Loucy (cell line): ENCODE results near the gene EXOC3L1.

Experiments
- H2AFZ ChIP-seq: fragments of 200-600 bp; sonication (generic); 2 replicates; pipeline ENCODE4 v1.6.0; 2016; ENCODE audit warnings: antibody characterized with exemption, mild to moderate bottlenecking, low read length, moderate library complexity
- H3F3A ChIP-seq: fragments of 200-600 bp; 2 replicates; pipeline ENCODE4 v1.6.0; 2016; ENCODE audit warnings: antibody characterized with exemption, low read depth, mild to moderate bottlenecking
- H3K27me3 ChIP-seq: fragments of 200-600 bp; sonication (generic); 2 replicates; pipeline ENCODE4 v1.6.1; 2014; ENCODE audit warnings: low read length, mild to moderate bottlenecking; ENCODE audit not compliant: insufficient read depth, poor library complexity, severe bottlenecking
- H3K36me3 ChIP-seq: fragments of 200-600 bp; sonication (generic); 2 replicates; pipeline ENCODE4 v1.6.1; 2016; ENCODE audit warnings: low read length; ENCODE audit not compliant: insufficient read depth
- H3K4me1 ChIP-seq: fragments of 200-600 bp; sonication (generic); 2 replicates; pipeline ENCODE4 v1.5.1; 2014; ENCODE audit warnings: low read length, mild to moderate bottlenecking; ENCODE audit not compliant: insufficient read depth, poor library complexity, severe bottlenecking
- H3K4me2 ChIP-seq: fragments of 200-600 bp; sonication (generic); 2 replicates; pipeline ENCODE4 v1.6.0; 2014; ENCODE audit warnings: antibody characterized with exemption, low read length, low read depth, mild to moderate bottlenecking; ENCODE audit not compliant: poor library complexity, severe bottlenecking
- H3K4me3 ChIP-seq: fragments of 200-600 bp; sonication (generic); 2 replicates; pipeline ENCODE4 v1.5.1; 2014; ENCODE audit warnings: low read length, mild to moderate bottlenecking, mixed read lengths; ENCODE audit not compliant: poor library complexity, severe bottlenecking
- H3K79me2 ChIP-seq: fragments of 200-600 bp; sonication (generic); 2 replicates; pipeline ENCODE4 v1.6.1; 2014; ENCODE audit warnings: low read length; ENCODE audit not compliant: insufficient read depth
- H3K9ac ChIP-seq: fragments of 200-600 bp; sonication (generic); 2 replicates; pipeline ENCODE4 v1.6.0; 2014; ENCODE audit warnings: mild to moderate bottlenecking, low read depth, low read length, moderate library complexity; ENCODE audit not compliant: poor library complexity, severe bottlenecking
- H3K9me2 ChIP-seq: fragments of 200-600 bp; sonication (generic); replicated peaks from 2 replicates; pipeline ENCODE4 v1.6.1; 2016; ENCODE audit warnings: low read depth, low read length, mixed read lengths
- H3K9me3 ChIP-seq: fragments of 200-600 bp; sonication (generic); 2 replicates; pipeline ENCODE4 v1.6.1; 2014; ENCODE audit warnings: mild to moderate bottlenecking, antibody characterized with exemption, low read length, low read depth; ENCODE audit not compliant: insufficient read depth
- H4K20me1 ChIP-seq: fragments of 200-600 bp; sonication (generic); 2 replicates; pipeline ENCODE4 v1.6.0; 2014; ENCODE audit warnings: antibody characterized with exemption, low read length, mild to moderate bottlenecking; ENCODE audit not compliant: insufficient read depth, poor library complexity, severe bottlenecking
- EZH2phosphoT487 ChIP-seq: fragments of 200-600 bp; IDR thresholded peaks from 2 replicates; pipeline ENCODE4 v1.6.1; 2018; ENCODE audit warnings: antibody characterized with exemption, mild to moderate bottlenecking, moderate library complexity, borderline replicate concordance
- TF ChIP-seq, protein P1 (sequence below): fragments of 200-600 bp; sonication (generic); conservative IDR thresholded peaks from 2 replicates; pipeline ENCODE4 v1.5.1; 2014; ENCODE audit warnings: mild to moderate bottlenecking, antibody characterized with exemption, low read length

Gene EXOC3L1

DNA sequence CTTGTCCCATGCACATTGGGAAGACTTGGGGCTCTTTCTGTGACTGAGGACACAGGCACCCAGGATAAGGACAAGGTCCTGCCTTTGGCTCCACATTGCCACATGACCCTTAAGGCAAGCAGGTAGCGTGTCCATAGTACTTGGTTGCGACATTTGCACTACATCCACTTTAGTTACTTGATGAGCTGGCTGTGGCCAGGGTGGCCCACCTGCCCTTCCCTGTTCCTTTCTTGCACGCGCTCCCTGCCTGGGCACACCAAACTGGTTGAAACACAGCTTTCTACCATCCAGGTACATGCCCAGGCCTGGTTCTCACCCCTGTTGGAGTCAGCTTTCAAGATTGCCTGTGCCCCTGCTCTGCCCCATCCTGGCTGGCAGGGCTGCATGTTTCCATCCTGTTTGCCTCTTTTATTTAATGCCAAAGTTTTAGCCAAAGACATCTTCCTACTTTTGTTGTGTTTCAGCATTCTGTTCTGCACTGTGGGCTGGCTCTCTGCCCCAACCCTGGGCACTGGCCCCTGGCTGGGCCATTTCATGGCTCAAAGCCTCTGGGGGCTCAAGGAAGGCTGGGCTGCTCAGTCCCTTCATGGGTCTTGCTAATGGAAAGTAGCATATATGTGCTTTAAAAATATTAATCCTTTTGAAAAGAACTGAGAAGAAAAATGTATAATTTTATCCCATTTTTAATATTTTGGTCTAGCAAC lies 42.3 kb downstream of the EXOC3L1 start:
- Histone ChIP-seq H2AFZ (no peak overlapping the region), H3K4me2 (no peak overlapping the region), H3K9me2 (no peaks in the 10 kb centered on the region), H3K79me2 (no peaks in the 10 kb centered on the region), H3K4me1 (no peaks in the 10 kb centered on the region), H3K27me3 (no peaks in the 10 kb centered on the region), H3K9ac (no peak overlapping the region), H3K4me3 (no peak overlapping the region), H3K36me3 (peaks cover 57% of the 10 kb centered on the region; the same call in 1 of the 2 replicates), H3K9me3 (no peaks in the 10 kb centered on the region), H4K20me1 (no peaks in the 10 kb centered on the region), H3F3A (no peaks in the 10 kb centered on the region)
- TF ChIP-seq, protein P1, sequence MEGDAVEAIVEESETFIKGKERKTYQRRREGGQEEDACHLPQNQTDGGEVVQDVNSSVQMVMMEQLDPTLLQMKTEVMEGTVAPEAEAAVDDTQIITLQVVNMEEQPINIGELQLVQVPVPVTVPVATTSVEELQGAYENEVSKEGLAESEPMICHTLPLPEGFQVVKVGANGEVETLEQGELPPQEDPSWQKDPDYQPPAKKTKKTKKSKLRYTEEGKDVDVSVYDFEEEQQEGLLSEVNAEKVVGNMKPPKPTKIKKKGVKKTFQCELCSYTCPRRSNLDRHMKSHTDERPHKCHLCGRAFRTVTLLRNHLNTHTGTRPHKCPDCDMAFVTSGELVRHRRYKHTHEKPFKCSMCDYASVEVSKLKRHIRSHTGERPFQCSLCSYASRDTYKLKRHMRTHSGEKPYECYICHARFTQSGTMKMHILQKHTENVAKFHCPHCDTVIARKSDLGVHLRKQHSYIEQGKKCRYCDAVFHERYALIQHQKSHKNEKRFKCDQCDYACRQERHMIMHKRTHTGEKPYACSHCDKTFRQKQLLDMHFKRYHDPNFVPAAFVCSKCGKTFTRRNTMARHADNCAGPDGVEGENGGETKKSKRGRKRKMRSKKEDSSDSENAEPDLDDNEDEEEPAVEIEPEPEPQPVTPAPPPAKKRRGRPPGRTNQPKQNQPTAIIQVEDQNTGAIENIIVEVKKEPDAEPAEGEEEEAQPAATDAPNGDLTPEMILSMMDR = no peak
- no peak for TF ChIP-seq EZH2phosphoT487

DNA sequence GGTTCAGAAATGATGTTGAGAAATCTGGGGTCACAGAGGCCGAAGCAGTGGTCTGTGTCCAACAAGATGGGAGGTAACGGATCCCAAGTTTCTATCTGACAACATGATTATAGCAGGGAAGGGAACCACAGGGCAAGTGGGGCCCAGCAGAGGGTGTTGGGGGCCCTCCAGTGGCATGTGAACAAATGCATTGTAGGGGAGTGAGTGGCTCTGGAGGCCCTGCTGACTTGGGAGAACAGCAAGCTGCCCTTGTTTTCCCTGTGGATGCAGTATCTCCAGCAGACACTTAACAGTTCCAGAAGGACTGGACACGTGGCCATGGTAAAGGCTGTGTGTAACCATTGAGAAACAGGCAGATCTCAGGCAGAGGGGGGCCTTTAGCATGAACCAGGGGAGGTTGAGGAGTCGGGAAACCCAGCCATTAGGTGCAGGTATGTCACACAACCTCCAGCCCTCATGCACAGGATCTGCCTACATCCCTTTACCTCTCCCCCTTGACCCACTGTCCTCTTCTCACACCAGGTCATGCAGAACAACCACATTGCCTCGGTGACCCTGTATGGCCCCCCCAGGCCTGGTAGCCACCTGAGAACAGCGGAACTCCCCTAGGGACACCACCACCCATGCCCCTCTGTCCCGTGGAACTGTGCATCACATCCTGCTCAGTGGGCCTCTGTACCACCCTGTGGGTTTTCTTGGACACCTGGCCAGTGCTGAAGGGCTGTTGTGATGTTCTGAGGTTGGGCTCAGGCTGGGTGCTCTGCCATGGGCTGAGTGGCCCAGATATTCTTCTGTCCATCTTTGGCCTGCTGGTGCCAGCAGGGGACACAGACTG lies 43.2 kb downstream of the EXOC3L1 start:
- H3K4me1 ChIP-seq = no peaks in the 10 kb centered on the region
- H2AFZ ChIP-seq = no peak overlapping the region
- H3K36me3 ChIP-seq = peaks cover 64% of the 10 kb centered on the region; the same call in 1 of the 2 replicates
- H3K9me3 ChIP-seq = no peaks in the 10 kb centered on the region
- H3K9me2 ChIP-seq = no peaks in the 10 kb centered on the region
- no peak overlapping the region for H3K4me3 ChIP-seq
- H3F3A ChIP-seq = no peaks in the 10 kb centered on the region
- no peaks in the 10 kb centered on the region for H3K79me2 ChIP-seq
- no peak overlapping the region for H3K4me2 ChIP-seq
- no peaks in the 10 kb centered on the region for H3K27me3 ChIP-seq
- H4K20me1 ChIP-seq = no peaks in the 10 kb centered on the region
- no peak overlapping the region for H3K9ac ChIP-seq
- TF ChIP-seq EZH2phosphoT487 = no peak
- TF ChIP-seq, protein P1 = no peak

- H3K4me1 ChIP-seq = no peaks in the 10 kb centered on the region
- H3K9me2 ChIP-seq = no peaks in the 10 kb centered on the region
- no peak overlapping the region for H3K4me3 ChIP-seq
- no peaks in the 10 kb centered on the region for H3K79me2 ChIP-seq
- H3K9ac ChIP-seq = no peak overlapping the region
- H2AFZ ChIP-seq = no peak overlapping the region
- no peaks in the 10 kb centered on the region for H3F3A ChIP-seq
- no peaks in the 10 kb centered on the region for H3K27me3 ChIP-seq
- H3K36me3 ChIP-seq = peaks cover 74% of the 10 kb centered on the region; the same call in 1 of the 2 replicates
- TF ChIP-seq, protein P1 = no peak
- no peak for TF ChIP-seq EZH2phosphoT487
- H4K20me1 ChIP-seq = no peaks in the 10 kb centered on the region
- no peaks in the 10 kb centered on the region for H3K9me3 ChIP-seq
- no peak overlapping the region for H3K4me2 ChIP-seq
These were observed 44.2 kb downstream of the EXOC3L1 start for GRCh38 chr16:67145746-67146145.
